ENCODE data around the gene KRT10. TPM values are rescaled to one million over a fixed set of nuclear protein-coding genes. Genes with fewer than 3 reads are reported as not detected.
A peak's percentile ranks its signal among the peaks of the same experiment; 100 is the strongest.

KRT10 gene
- polyA plus RNA-seq, 4 donors: 49.9 to 71.7 (median 53.5) TPM

DNA sequence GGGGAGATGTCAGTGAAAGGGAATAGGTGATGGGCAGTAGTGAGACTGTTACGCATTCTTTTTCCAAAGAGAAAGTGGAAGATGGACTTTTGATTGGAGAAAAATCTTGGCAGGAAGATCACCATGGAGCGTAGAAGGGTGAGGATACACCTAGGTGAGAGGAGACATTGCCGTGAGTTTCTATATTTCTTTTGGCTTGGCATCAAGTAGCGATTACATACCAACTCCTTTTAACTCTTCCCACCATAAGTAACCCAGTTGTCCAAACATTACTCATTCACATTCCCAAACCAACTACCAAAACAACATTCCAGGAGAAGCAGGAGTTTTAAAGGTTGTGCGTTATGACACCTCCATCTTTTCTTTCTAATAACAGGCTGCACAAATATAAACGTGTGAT, 11.9 kb downstream of the KRT10 start:
- no peak for DNase-seq (ENCODE audit: low read depth in 4 of 4, low spot score in 3 of 4)

- DNase-seq (ENCODE audit: low read depth in 4 of 4, low spot score in 3 of 4): no peak
Measured at GRCh38 chr17:40809721-40810421, 12.5 kb downstream of the KRT10 start.

- DNase-seq (ENCODE audit: low read depth in 4 of 4, low spot score in 3 of 4): no peak
Measured at GRCh38 chr17:40806131-40806530, 16.3 kb downstream of the KRT10 start.

DNA sequence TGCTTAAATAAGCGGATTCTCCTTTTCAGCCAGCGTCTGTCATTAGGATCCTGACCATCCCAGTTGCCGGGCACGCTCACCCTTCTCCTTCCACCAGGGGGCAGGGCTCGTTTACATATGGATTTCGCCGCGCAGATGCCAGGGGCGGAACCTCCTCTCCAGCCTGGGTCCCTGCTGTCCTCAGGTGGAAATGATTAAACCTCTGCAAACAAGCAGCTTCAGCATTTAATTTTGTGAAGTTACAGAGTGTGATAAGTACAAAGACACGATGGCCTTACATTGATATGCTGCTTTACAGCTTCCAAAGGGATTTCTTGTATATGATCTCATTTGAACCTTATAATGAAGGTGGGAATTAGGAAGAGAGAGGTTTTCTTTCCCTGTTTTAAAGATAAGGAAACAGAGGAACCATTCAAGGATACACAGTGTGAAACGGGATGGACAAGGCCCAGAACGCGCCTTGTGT, 18.8 kb downstream of the KRT10 start:
- DNase-seq (ENCODE audit: low read depth in 4 of 4, low spot score in 3 of 4): no peak

DNA sequence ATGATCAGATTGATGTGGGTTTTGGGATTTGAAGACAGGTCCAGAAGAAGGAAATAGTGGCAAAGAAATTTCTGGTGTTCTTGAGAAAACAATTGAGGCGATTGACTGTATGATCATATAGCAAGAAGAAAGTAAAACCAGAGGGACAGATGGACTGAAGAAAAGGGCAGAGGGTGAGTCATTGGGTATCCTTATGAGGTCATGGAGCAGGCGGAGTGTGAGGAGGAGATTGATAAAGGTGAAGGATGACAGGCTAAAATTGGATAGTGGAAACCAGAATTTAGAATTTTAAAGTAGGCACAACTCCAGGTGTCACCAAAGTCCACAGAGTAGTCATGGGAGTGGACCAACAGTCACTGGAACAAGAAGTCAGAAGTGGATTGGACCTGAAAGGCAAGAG, 21.3 kb downstream of the KRT10 start:
- no peak for DNase-seq (ENCODE audit: low read depth in 4 of 4, low spot score in 3 of 4)

DNA sequence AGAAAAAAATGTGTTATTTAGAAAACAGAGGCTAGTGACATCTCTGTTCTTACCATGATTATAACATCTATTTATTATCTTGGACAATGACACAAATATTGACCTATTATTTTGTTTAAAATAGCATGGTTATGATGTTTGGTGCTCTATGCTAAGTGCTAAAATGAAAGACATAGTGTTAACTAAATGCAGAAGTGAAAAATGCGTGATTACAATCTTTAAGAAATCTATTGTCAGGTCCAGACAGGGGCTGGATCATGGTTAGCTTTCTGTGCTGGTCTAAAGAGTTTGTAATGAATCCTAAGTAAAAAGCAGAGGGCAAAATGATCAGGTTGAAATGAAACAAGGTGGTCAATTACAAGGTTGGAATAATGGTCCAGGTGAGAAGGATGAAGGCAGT, 22.0 kb downstream of the KRT10 start:
- no peak for DNase-seq (ENCODE audit: low read depth in 4 of 4, low spot score in 3 of 4)

DNA sequence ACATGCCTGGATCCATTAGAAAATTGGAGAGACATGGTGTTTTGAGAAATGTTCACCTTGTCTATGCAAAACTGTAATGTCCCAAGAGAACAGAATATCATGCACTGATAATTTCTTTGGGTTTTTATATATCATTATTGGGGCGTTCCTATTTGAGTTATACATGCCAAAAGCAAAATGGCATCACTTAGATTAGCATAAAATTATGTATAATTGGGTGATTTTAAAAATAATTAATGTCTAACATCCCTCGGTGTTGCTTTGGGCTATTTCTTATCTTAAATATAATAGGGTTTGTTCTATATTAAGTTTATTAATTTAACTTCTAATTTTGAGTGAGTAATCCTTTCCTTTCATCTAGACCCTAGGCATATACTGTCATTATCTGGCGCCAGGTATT, 22.6 kb downstream of the KRT10 start, which contains the start of gene KRT28:
Gene KRT28, minus strand, starts transcription at position 101 of the 400 bp plus-strand sequence. Its CDS starts 66 bp downstream, at position 35.
- DNase-seq (ENCODE audit: low read depth in 4 of 4, low spot score in 3 of 4): no peak

GRCh38 chr17:40796846-40797245, 25.6 kb downstream of the KRT10 start:
- no peak for DNase-seq (ENCODE audit: low read depth in 4 of 4, low spot score in 3 of 4)

DNA sequence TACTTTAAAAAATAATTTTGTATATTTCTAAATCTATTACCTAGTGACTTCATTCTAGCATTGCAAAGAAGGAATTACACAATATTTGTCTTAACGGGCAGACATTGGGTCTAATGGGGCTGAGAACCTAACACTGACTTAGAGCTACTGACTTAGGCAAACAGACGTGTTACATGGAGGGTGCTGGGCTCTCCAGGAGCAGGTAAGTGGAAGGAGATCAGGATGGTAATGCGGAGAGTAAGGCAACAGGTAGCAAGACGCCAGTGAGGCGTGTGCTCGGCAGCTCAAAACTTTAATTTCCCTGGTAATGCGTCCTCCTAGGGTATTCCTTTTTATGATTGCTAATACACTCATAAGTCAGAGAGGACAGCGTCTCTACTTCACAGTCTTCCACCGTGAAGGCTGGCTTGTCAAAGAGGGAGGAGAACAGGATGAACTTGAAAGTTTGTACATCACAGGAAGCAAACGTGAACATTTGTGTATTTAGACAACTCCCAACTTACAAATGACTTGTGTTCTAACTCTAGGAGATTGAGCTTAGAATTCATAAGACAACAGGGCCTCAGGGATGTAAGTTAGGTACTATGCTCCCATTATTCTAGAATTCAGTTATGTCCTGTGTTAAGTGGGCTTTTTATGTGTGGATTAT, 27.3 kb downstream of the KRT10 start:
- no peak for DNase-seq (ENCODE audit: low read depth in 4 of 4, low spot score in 3 of 4)

- no peak for DNase-seq (ENCODE audit: low read depth in 4 of 4, low spot score in 3 of 4)
Measured at GRCh38 chr17:40794466-40794865, 27.9 kb downstream of the KRT10 start.

DNA sequence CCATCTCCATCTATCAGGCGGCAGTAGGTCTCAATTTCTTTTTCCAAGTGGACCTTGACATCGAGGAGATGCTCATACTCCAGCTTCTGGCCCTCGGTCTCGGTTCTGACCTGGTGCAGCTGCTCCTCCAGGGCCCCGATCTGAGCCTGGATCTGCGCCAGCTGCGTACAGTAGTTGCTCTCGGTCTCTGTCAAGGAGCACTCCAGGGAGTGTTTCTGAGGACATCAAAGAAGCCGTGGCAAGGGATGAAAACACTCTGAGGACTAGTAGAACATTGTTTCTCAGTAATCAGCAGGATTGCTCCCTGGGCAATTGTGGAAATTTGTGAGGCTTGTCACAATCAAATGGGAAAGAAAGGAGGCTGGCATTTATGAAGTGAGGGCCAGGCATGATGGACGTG, 28.6 kb downstream of the KRT10 start:
- no peak for DNase-seq (ENCODE audit: low read depth in 4 of 4, low spot score in 3 of 4)

DNA sequence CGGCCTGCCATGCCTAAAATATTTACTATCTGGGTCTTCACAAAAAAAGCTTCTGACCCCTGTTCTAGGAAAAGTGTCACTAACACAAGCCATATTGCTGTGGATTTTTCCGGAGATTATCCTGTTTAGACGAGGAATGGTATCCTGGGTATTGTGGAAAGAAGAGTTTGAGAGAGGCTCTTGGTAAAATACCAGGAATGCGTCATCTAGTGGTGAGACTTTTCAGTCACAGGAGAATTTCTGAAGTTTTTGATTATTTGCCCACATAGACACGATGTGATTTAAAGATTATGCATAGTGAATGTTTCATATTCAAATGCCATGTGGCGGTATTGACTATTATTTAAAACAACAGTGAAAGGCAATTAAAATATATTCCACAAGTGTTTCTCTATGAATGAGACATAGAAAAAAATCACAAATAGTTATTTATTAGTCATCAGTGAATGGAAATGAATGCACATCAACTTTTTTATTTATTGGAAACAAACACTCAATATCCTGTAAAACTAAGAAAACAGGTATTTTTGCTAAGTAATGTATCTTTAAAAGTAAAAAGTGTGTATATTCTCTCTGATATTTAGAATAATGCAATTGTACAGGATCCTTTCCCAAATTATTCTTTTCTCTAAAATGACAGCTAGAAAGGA, 30.5 kb downstream of the KRT10 start:
- DNase-seq (ENCODE audit: low read depth in 4 of 4, low spot score in 3 of 4): peak in 2 of 4 donors; percentile 20 to 25

- DNase-seq (ENCODE audit: low read depth in 4 of 4, low spot score in 3 of 4): no peak
Measured at GRCh38 chr17:40791111-40791510, 31.3 kb downstream of the KRT10 start.

GRCh38 chr17:40782450-40782849, 40.0 kb downstream of the KRT10 start, which contains the start of gene KRT27:
Gene KRT27 (minus strand): TSS chr17:40782550. CDS start chr17:40782493, 57 bp downstream.
- DNase-seq (ENCODE audit: low read depth in 4 of 4, low spot score in 3 of 4): no peak

DNA sequence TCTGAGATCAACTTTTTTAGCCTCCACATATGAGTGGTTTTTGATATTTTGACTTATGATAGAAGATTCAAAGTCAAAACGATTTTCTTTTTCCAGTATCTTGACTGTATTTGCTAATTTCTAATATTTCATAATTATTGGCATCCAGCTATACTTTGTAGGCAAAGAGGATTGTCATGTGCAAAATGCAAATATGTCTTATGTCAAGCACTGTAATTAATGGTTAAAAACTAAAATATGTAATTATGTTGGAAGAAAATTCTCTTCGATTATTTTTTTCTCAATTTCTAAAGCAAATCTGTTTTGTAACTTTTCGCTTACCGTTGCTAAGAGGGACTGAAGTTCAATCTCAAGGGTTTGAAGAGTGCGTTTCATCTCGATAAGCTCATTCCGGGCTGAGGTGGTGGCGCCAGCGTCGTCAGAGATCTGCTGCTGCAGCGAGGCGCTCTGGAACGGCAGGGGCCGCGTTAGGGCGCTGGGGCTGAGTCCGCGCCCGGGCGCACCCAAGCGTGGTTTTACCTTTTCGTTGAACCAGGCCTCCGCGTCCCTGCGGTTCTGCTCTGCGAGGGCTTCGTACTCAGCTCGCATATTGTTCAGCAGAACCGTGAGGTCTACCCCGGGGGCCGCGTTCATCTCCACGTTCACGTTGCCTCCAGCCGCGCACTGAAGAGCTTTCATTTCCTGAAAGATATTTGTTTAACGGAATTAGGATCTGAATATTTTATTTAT, 43.1 kb downstream of the KRT10 start:
- DNase-seq (ENCODE audit: low read depth in 4 of 4, low spot score in 3 of 4): no peak

DNA sequence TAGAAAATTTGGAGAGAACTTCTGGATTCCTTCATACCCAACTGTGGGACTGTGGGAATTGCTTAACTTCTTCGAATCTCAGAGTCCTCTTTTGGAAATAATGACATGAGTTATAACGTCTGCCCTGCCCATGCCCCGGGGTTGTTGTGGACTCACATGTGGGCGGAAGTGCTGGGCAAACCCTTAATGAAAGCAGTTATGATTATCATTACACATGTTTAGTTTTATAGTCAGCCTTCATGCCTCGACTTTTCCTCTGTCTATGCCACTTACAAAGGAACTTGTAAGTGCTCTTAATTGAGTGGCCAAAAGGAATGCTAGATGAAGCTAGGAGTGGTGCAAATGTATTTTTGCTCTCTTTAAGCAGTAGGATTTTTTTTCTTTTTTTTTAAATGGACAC, 44.0 kb downstream of the KRT10 start:
- no peak for DNase-seq (ENCODE audit: low read depth in 4 of 4, low spot score in 3 of 4)

GRCh38 chr17:40777971-40778370, 44.4 kb downstream of the KRT10 start:
- no peak for DNase-seq (ENCODE audit: low read depth in 4 of 4, low spot score in 3 of 4)

- DNase-seq (ENCODE audit: low read depth in 4 of 4, low spot score in 3 of 4): no peak
Measured at GRCh38 chr17:40777459-40777858, 45.0 kb downstream of the KRT10 start.

GRCh38 chr17:40775945-40776344, 46.5 kb downstream of the KRT10 start:
- DNase-seq (ENCODE audit: low read depth in 4 of 4, low spot score in 3 of 4): peak in 1 of 4 donors; percentile 9

DNA sequence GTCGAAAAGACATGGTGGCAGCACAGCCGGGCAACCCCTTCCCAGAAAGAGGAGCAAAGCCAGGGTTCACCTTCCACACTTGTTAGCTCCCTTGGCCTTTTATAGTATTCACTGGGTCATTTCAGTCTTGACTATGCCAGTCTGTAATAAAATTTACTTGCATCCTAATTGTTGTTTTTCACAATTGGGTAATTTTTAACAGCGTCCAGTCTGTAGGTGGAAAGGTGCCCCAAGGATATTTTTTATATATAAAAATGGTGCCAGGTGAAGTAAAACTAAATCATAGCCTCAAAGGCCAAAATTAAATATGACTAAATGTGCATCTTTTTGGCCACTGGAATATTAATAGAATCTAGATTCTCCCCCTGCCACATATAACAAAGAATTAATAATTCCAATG, 50.3 kb downstream of the KRT10 start, which contains the start of gene KRT26:
Gene KRT26, minus strand, starts transcription at position 101 of the 400 bp plus-strand sequence. Its CDS starts 88 bp downstream, at position 13.
- DNase-seq (ENCODE audit: low read depth in 4 of 4, low spot score in 3 of 4): no peak
